K562 (cell line): Measurements from ENCODE around the gene BLOC1S4. TPM values are rescaled to one million over a fixed set of nuclear protein-coding genes. Genes with fewer than 3 reads are reported as not detected.

Experiments used
- ATAC-seq: fragments of 200-7000 bp; cut with Tn5 transposase; 3 replicates; pipeline ENCODE4 v1.9.1; 2020; ENCODE audit warnings: moderate library complexity
- BruUV-seq: library from RNA; stranded (reverse); fragments of 400-500 nt; replicated peaks from 2 replicates; lab custom pipeline; 2021; lab: Mats Ljungman, UMichigan
- CTCF ChIA-PET: fragments of 300-600 bp; formaldehyde crosslinking; extraction: SDS; loops from one replicate; lab custom pipeline; 2021; ENCODE audit warnings: low intra/inter-chr PET ratio; lab: Yijun Ruan, JAX
- POLR2A ChIA-PET: fragments of 300-600, 350-650 bp; sonication (Branson Sonifier 250); formaldehyde crosslinking; extraction: SDS; loops from one replicate; lab custom pipeline; 2021; ENCODE audit warnings: antibody characterized with exemption, inconsistent platforms; lab: Yijun Ruan, JAX
- DNase-seq, 4 experiments: peaks; one replicate each; pipeline versions ENCODE4 v3.0.0 to v3.0.0-alpha.2; 2011 to 2018; ENCODE audit warnings: low spot score in 3 of 4, mixed read lengths in 3 of 4; ENCODE audit errors: extremely low read depth in 1 of 4
- FAIRE-seq: peaks from 2 replicates; lab custom pipeline; 2011; peaks lifted over from hg19 to GRCh38; lab: Jason Lieb, UNC
- H2AFZ ChIP-seq: 2 replicates; pipeline ENCODE4 v1.6.0; 2011; ENCODE audit warnings: low read depth, low read length, control low read depth, inconsistent platforms
- H3K27ac ChIP-seq: fragments of 200-600 bp; 3 replicates; pipeline ENCODE4 v1.8.0; 2011; ENCODE audit warnings: low read depth, mild to moderate bottlenecking, control low read depth, inconsistent platforms, low read length, moderate library complexity, mixed read lengths; ENCODE audit errors: extremely low read depth
- H3K27me3 ChIP-seq, 2 experiments: fragments of 300-600 bp in 1 of 2; 2 replicates in 1 of 2; 3 replicates in 1 of 2; pipeline versions ENCODE4 v1.6.0 to v1.8.0; 2011; ENCODE audit warnings: inconsistent platforms in 2 of 2, low read length in 2 of 2, mild to moderate bottlenecking in 1 of 2, mixed read lengths in 1 of 2, moderate library complexity in 1 of 2; ENCODE audit not compliant: control insufficient read depth in 2 of 2, insufficient read depth in 2 of 2
- H3K36me3 ChIP-seq: fragments of 300-600 bp; 3 replicates; pipeline ENCODE4 v1.8.0; 2011; ENCODE audit warnings: mild to moderate bottlenecking, low read length, inconsistent platforms; ENCODE audit not compliant: control insufficient read depth, insufficient read depth
- H3K4me1 ChIP-seq, 2 experiments: fragments of 200-600 bp in 1 of 2; replicated peaks in 1 of 2; 2 replicates in 1 of 2; 3 replicates in 1 of 2; pipeline versions ENCODE4 v1.5.1 to v1.8.0; 2011; ENCODE audit warnings: inconsistent platforms in 2 of 2, low read length in 2 of 2, mild to moderate bottlenecking in 1 of 2, mixed read lengths in 1 of 2, moderate library complexity in 1 of 2; ENCODE audit not compliant: control insufficient read depth in 2 of 2, insufficient read depth in 2 of 2
- H3K4me2 ChIP-seq: 2 replicates; pipeline ENCODE4 v1.6.1; 2011; ENCODE audit warnings: low read length, control low read depth, inconsistent platforms, mixed read lengths; ENCODE audit not compliant: insufficient read depth
- H3K4me3 ChIP-seq: fragments of 200-600 bp; sonication (generic), shearing (Covaris generic); 2 replicates; pipeline ENCODE4 v1.5.1; 2016; ENCODE audit warnings: control low read depth, inconsistent platforms
- H3K79me2 ChIP-seq: fragments of 200-600 bp; 3 replicates; pipeline ENCODE4 v1.8.0; 2011; ENCODE audit warnings: low read length, inconsistent platforms; ENCODE audit not compliant: control insufficient read depth, insufficient read depth
- H3K9ac ChIP-seq, 2 experiments: 2 replicates each; pipeline versions ENCODE4 v1.6.0 to v1.6.1; 2011; ENCODE audit warnings: low read depth in 2 of 2, low read length in 2 of 2, control low read depth in 1 of 2, inconsistent platforms in 1 of 2, mild to moderate bottlenecking in 1 of 2, mixed read lengths in 1 of 2; ENCODE audit not compliant: insufficient read depth in 1 of 2
- H3K9me1 ChIP-seq: one replicate; pipeline ENCODE4 v1.6.0; 2011; ENCODE audit warnings: inconsistent platforms, mild to moderate bottlenecking, low read length, moderate library complexity; ENCODE audit not compliant: control insufficient read depth, insufficient read depth
- H3K9me3 ChIP-seq: replicated peaks from 2 replicates; pipeline ENCODE4 v1.5.1; 2011; ENCODE audit warnings: low read depth, low read length, inconsistent platforms; ENCODE audit not compliant: control insufficient read depth, insufficient read depth
- H4K20me1 ChIP-seq: replicated peaks from 2 replicates; pipeline ENCODE4 v1.6.1; 2011; ENCODE audit warnings: low read length, inconsistent platforms, mixed read lengths; ENCODE audit not compliant: control insufficient read depth, insufficient read depth
- EP400 ChIP-seq: fragments of 450-650 bp; IDR thresholded peaks from 2 replicates; pipeline ENCODE4 v1.6.1; 2017; ENCODE audit warnings: antibody characterized with exemption, mild to moderate bottlenecking, moderate library complexity
- FOXK1 ChIP-seq: sonication (generic); formaldehyde crosslinking; IDR thresholded peaks from 2 replicates; pipeline ENCODE4 v1.8.0; 2022; ENCODE audit warnings: missing genetic modification reagents, mild to moderate bottlenecking, borderline replicate concordance
- KDM1A ChIP-seq, 2 experiments: fragments of 450-650 bp; IDR thresholded peaks; 2 replicates each; pipeline ENCODE4 v1.6.1; 2016; ENCODE audit warnings: mild to moderate bottlenecking in 2 of 2
- MEF2A ChIP-seq: IDR thresholded peaks from 2 replicates; pipeline ENCODE4 v1.6.1; 2011; ENCODE audit warnings: low read depth, mild to moderate bottlenecking, low read length, moderate library complexity; ENCODE audit not compliant: control insufficient read depth
- POLR2A ChIP-seq: fragments of 450-650 bp; conservative IDR thresholded peaks from 2 replicates; pipeline ENCODE4 v1.6.1; 2016
- TSC22D4 ChIP-seq: fragments of 450-650 bp; IDR thresholded peaks from 2 replicates; pipeline ENCODE4 v1.6.1; 2016; ENCODE audit warnings: missing genetic modification characterization, missing biosample characterization, control low read depth
- ZKSCAN1 ChIP-seq: fragments of 150-350 bp; IDR thresholded peaks from 2 replicates; pipeline ENCODE4 v1.6.1; 2016; ENCODE audit warnings: low read depth, low read length
- ZNF121 ChIP-seq: sonication (generic); formaldehyde crosslinking; conservative IDR thresholded peaks from 2 replicates; pipeline ENCODE4 v1.8.0; 2022; ENCODE audit warnings: missing genetic modification reagents
- ZNF445 ChIP-seq: fragments of 250-450 bp; sonication (Bioruptor Pico); IDR thresholded peaks from 2 replicates; pipeline ENCODE4 v1.4.0; 2020; ENCODE audit warnings: low read depth, mild to moderate bottlenecking, moderate library complexity
- WGBS: fragments of 100-300 bp; shearing (Covaris generic); methylation state at CpG from one replicate; pipeline ENCODE4 v1.1.6; 2016; ENCODE audit warnings: low coverage, mixed read lengths; ENCODE audit not compliant: insufficient coverage; ENCODE audit errors: missing lambda C conversion rate; 5-methylcytosine and 5-hydroxymethylcytosine counted together
- in situ Hi-C: fragments of 300-500 bp; cut with MboI; formaldehyde crosslinking; loops from 4 replicates; pipeline ENCODE4 v1.15.0; 2018; ENCODE audit warnings: inconsistent platforms, mixed read lengths
- intact Hi-C: fragments of 100-400 bp; cut with micrococcal nuclease; formaldehyde crosslinking; loops from 2 replicates; pipeline ENCODE4 v1.14.2; 2022
- polyA plus RNA-seq, 8 experiments: library from polyadenylated mRNA; depleted of rRNA in 4 of 8; stranded (reverse) in 5 of 8; unstranded in 3 of 8; fragments of >200 nt; fragmentation: Nextera tagmentation in 2 of 8; fragmentation: Illumina TruSeq in 1 of 8; extraction: Ambion mirVana in 2 of 8; extraction: Trizol in 1 of 8; gene quantifications; 2 replicates each; pipeline versions ENCODE4 v1.2.1 to v1.2.3, GENCODE V29; 2011 to 2014; ENCODE audit warnings: inconsistent platforms in 1 of 8, missing spikeins in 1 of 8
- total RNA-seq, 7 experiments: library from RNA; depleted of rRNA in 6 of 7; stranded (reverse); fragments of >200 nt in 6 of 7; fragmentation: Illumina TruSeq in 2 of 7; extraction: Trizol in 2 of 7; gene quantifications; 2 replicates each; pipeline versions ENCODE4 v1.2.1 to v1.2.3, GENCODE V29; 2011 to 2021; ENCODE audit warnings: low replicate concordance in 1 of 7
- TF ChIP-seq, protein P1 (sequence below): sonication (generic); IDR thresholded peaks from 2 replicates; pipeline ENCODE4 v1.6.1; 2016

Gene BLOC1S4
- total and polyA plus RNA-seq, 9 of the 15 experiments (the other 6 are each of a cell fraction or from before 2014, with no cell fraction given), result 3.1 to 31.6 (median 11.2) TPM

DNA sequence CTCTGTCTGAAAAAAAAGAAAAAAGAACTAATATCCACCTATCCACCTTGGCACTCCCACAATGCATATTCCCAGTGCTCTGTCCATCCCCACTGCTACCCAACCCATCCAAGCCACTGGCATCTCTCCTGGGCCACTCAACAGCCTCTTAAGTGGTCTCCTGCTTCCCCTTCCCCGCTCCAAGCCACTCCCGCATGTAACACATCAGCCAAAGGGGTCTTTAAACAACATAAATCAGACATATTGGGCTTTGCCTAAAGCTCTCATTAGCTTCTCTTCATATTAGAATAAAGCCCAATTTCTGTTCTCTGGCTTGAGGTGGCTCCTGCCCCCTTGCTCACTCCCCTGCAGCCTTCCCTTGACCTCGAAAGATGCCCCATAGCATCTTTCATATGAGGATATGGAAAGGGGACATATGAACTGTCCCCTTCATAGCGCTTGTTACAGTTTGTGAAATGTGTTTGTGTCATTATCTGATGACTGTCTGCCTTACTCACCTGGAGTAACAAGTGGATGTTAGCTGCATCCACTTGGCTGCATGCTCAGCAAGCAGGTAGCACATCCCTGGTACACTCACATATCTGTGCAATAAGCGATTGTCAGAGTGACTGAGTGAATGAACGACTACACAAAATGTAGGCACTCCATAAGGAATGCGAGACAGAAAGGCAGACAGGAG, 3.1 kb downstream of the BLOC1S4 start (continued):
- TF ChIP-seq TSC22D4 (tag), result no peak
- peak; percentile 48; the same call in 1 of the 2 replicates for TF ChIP-seq POLR2A
- TF ChIP-seq, protein P1, sequence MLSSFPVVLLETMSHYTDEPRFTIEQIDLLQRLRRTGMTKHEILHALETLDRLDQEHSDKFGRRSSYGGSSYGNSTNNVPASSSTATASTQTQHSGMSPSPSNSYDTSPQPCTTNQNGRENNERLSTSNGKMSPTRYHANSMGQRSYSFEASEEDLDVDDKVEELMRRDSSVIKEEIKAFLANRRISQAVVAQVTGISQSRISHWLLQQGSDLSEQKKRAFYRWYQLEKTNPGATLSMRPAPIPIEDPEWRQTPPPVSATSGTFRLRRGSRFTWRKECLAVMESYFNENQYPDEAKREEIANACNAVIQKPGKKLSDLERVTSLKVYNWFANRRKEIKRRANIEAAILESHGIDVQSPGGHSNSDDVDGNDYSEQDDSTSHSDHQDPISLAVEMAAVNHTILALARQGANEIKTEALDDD, result no peak
- no peak for TF ChIP-seq MEF2A
- TF ChIP-seq ZKSCAN1, result no peak

DNA sequence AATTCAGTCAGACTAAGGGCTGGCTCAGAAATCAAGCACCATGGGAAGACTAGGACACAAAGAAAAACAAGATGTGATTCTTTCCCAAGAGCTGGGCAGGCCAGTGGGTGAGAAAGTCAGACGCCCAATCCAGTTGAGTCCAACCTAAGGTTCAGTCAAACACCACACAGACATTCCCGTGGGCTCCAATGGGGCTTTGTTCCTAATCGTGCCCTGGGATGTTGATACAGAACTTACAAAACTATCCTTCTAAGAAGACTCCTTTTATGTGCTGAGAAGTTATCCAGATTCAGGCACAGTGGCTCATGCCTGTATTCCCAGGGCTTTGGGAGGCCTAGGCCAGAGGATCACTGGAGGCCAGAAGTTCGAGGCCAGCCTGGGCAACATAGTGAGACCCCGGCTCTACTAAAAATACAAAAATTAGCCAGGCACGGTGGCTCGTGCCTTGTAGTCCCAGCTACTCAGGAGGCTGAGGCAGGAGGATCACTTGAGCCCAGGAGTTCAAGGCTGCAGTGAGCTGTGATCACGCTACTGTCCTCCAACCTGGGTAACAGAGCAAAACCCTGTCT, 3.7 kb downstream of the BLOC1S4 start:
- Histone ChIP-seq H3K36me3 (no peaks in the 10 kb centered on the region), H2AFZ (no peak overlapping the region), H3K9ac (no peak overlapping the region), H3K4me1 (peaks cover 17 to 37% of the 10 kb centered on the region in 2 experiments; a peak in 4 of 5 replicates), H3K27me3 (no peaks in the 10 kb centered on the region), H3K4me2 (no peak overlapping the region), H3K27ac (no peak overlapping the region), H3K9me3 (no peaks in the 10 kb centered on the region), H3K4me3 (no peak overlapping the region), H3K79me2 (peaks cover 31% of the 10 kb centered on the region), H3K9me1 (no peaks in the 10 kb centered on the region), H4K20me1 (0 out of 2 replicates have a peak, but pooled peaks cover 4% of the 10 kb centered on the region)
- WGBS, result 48% methylated on average over 8 of the region's 8 CpGs
- intact Hi-C loops, result loop anchor here (1.0 to 2.0 kb wide), 4 partner anchors 44 to 363 kb away; partner anchors contain the start of gene GRPEL1
- BruUV-seq, result no TSS peak
- POLR2A ChIA-PET, result interaction anchor here (0.5 to 1.5 kb wide), 5 partner anchors 10 to 193 kb away, joined by 3 to 4 read pairs (median 3); partner anchors contain the start of gene MRFAP1L1
- DNase-seq (peak in 1 of 4 experiments; percentile 7), ATAC-seq (no peak), FAIRE-seq (no peak)
- TF ChIP-seq KDM1A (IDR thresholded peaks at IDR 0.05), result 0 out of 4 replicates have a peak, but pooled peaks of 1 of the 2 experiments have one; percentile 15
- no peak for TF ChIP-seq ZNF445 (CRISPR knock-in tag)
- TF ChIP-seq ZNF121 (CRISPR knock-in tag), result peak; percentile 93
- no peak for TF ChIP-seq FOXK1 (CRISPR knock-in tag)
- no peak for TF ChIP-seq EP400
- in situ Hi-C loops, result loop anchor here (5.0 kb wide), 3 partner anchors 48 to 353 kb away; no protein-coding TSS in a partner anchor
- CTCF ChIA-PET, result interaction anchor here (1.0 to 4.0 kb wide), 6 partner anchors 44 to 362 kb away, joined by 3 to 66 read pairs (median 12); partner anchors contain the start of gene KIAA0232
